ENCODE results near the gene EFL1. TPM values are rescaled to one million over a fixed set of nuclear protein-coding genes. Genes with fewer than 3 reads are reported as not detected.
A peak's percentile ranks its signal among the peaks of the same experiment; 100 is the strongest.
"Not testable (repeated sequence)": the region's sequence is repeated elsewhere in the genome, so short reads cannot be mapped to it uniquely, and the experiment has no call there.

EFL1 gene
- polyA plus RNA-seq, 1 experiment: 13.0 TPM

GRCh38 chr15:82228750-82229149, 33.8 kb downstream of the EFL1 start:
- H3K36me3 ChIP-seq (ENCODE audit: control insufficient read depth, insufficient read depth, low read length): no peaks in the 10 kb centered on the region
- no peaks in the 10 kb centered on the region for H3K27me3 ChIP-seq (ENCODE audit: control insufficient read depth, insufficient read depth, low read length)

GRCh38 chr15:82221535-82221934, 41.0 kb downstream of the EFL1 start:
- H3K4me3 ChIP-seq (ENCODE audit: low read depth, low read length); DNase-seq (ENCODE audit: low read depth); H3K27me3 ChIP-seq (ENCODE audit: control insufficient read depth, insufficient read depth, low read length); POLR2A ChIA-PET; H3K36me3 ChIP-seq (ENCODE audit: control insufficient read depth, insufficient read depth, low read length); CTCF ChIA-PET: not testable (repeated sequence)
- 0 out of 2 replicates have a peak, but pooled peaks have one; percentile 17 for TF ChIP-seq CTCF (IDR thresholded peaks at IDR 0.05; ENCODE audit: insufficient read depth, low read depth, low read length)

More at GRCh38 chr15:82228750-82229149, 33.8 kb downstream of the EFL1 start:
- DNase-seq (ENCODE audit: low read depth): no peak
- TF ChIP-seq CTCF (IDR thresholded peaks at IDR 0.05; ENCODE audit: insufficient read depth, low read depth, low read length): no peak
- ChIA-PET POLR2A (no interaction called here), CTCF (no interaction called here)
- no peak overlapping the region for H3K4me3 ChIP-seq (ENCODE audit: low read depth, low read length)

- H3K27me3 ChIP-seq (ENCODE audit: control insufficient read depth, insufficient read depth, low read length); POLR2A ChIA-PET; CTCF ChIA-PET; H3K4me3 ChIP-seq (ENCODE audit: low read depth, low read length); H3K36me3 ChIP-seq (ENCODE audit: control insufficient read depth, insufficient read depth, low read length); DNase-seq (ENCODE audit: low read depth): not testable (repeated sequence)
Observed at GRCh38 chr15:82216092-82216491, 46.4 kb downstream of the EFL1 start.

GRCh38 chr15:82212201-82212600, 50.3 kb downstream of the EFL1 start:
- DNase-seq (ENCODE audit: low read depth); POLR2A ChIA-PET: not testable (repeated sequence)

GRCh38 chr15:82210066-82210597, 52.4 kb downstream of the EFL1 start:
- DNase-seq (ENCODE audit: low read depth): peak; percentile 11
- POLR2A ChIA-PET; H3K4me3 ChIP-seq (ENCODE audit: low read depth, low read length); CTCF ChIA-PET; H3K27me3 ChIP-seq (ENCODE audit: control insufficient read depth, insufficient read depth, low read length); H3K36me3 ChIP-seq (ENCODE audit: control insufficient read depth, insufficient read depth, low read length): not testable (repeated sequence)

More at GRCh38 chr15:82212201-82212600, 50.3 kb downstream of the EFL1 start:
- H3K36me3 ChIP-seq (ENCODE audit: control insufficient read depth, insufficient read depth, low read length); CTCF ChIA-PET; H3K4me3 ChIP-seq (ENCODE audit: low read depth, low read length); H3K27me3 ChIP-seq (ENCODE audit: control insufficient read depth, insufficient read depth, low read length): not testable (repeated sequence)

GRCh38 chr15:82204575-82204974, 58.0 kb downstream of the EFL1 start:
- H3K4me3 ChIP-seq (ENCODE audit: low read depth, low read length); CTCF ChIA-PET; DNase-seq (ENCODE audit: low read depth); H3K36me3 ChIP-seq (ENCODE audit: control insufficient read depth, insufficient read depth, low read length); POLR2A ChIA-PET; H3K27me3 ChIP-seq (ENCODE audit: control insufficient read depth, insufficient read depth, low read length): not testable (repeated sequence)

- CTCF ChIA-PET: interaction anchor here (0.6 to 1.2 kb wide), 15 partner anchors 11 to 788 kb away, joined by 3 to 8 read pairs (median 4); partner anchors contain the start of gene MEX3B
- H3K4me3 ChIP-seq (ENCODE audit: low read depth, low read length): no peak overlapping the region
- POLR2A ChIA-PET: no interaction called here
- H3K27me3 ChIP-seq (ENCODE audit: control insufficient read depth, insufficient read depth, low read length): no peaks in the 10 kb centered on the region
- TF ChIP-seq CTCF (IDR thresholded peaks at IDR 0.05; ENCODE audit: insufficient read depth, low read depth, low read length): peak; percentile 78
- H3K36me3 ChIP-seq (ENCODE audit: control insufficient read depth, insufficient read depth, low read length): no peaks in the 10 kb centered on the region
- no peak for DNase-seq (ENCODE audit: low read depth)
Observed at GRCh38 chr15:82197733-82198594, 64.6 kb downstream of the EFL1 start.

All from BJ (cell line).